Activated naive CD4-positive, alpha-beta T cell (primary cell): ENCODE results near the gene UBE3A.

ENCODE experiments used
- DNase-seq, 4 experiments: peaks; one replicate each; lab custom pipeline; 2025; lab: John Stamatoyannopoulos, UW

The UBE3A gene

GRCh38 chr15:25402342-25402741 is 36.5 kb downstream of the UBE3A start:
- no peak for DNase-seq

- no peak for DNase-seq
Measured at GRCh38 chr15:25401501-25401900, 37.3 kb downstream of the UBE3A start.

- DNase-seq: no peak
Measured at GRCh38 chr15:25397100-25397499, 41.7 kb downstream of the UBE3A start.

GRCh38 chr15:25394898-25395297 is 43.9 kb downstream of the UBE3A start:
- no peak for DNase-seq

GRCh38 chr15:25392806-25393205 is 46.0 kb downstream of the UBE3A start:
- DNase-seq: no peak

GRCh38 chr15:25391971-25392721 is 46.7 kb downstream of the UBE3A start:
- DNase-seq: no peak

GRCh38 chr15:25385986-25386385 is 52.8 kb downstream of the UBE3A start:
- DNase-seq: no peak

GRCh38 chr15:25381579-25381978 is 57.2 kb downstream of the UBE3A start:
- no peak for DNase-seq

GRCh38 chr15:25378501-25378901 is 60.3 kb downstream of the UBE3A start:
- no peak for DNase-seq

GRCh38 chr15:25375557-25375956 is 63.3 kb downstream of the UBE3A start:
- no peak for DNase-seq

- no peak for DNase-seq
Measured at GRCh38 chr15:25374143-25374542, 64.7 kb downstream of the UBE3A start.

GRCh38 chr15:25372298-25372697 is 66.5 kb downstream of the UBE3A start:
- DNase-seq: no peak

GRCh38 chr15:25368850-25369249 is 70.0 kb downstream of the UBE3A start:
- no peak for DNase-seq

GRCh38 chr15:25366058-25366457 is 72.8 kb downstream of the UBE3A start:
- no peak for DNase-seq

- DNase-seq: no peak
Measured at GRCh38 chr15:25362545-25362944, 76.3 kb downstream of the UBE3A start.

- no peak for DNase-seq
Measured at GRCh38 chr15:25347707-25348106, 91.1 kb downstream of the UBE3A start.

- no peak for DNase-seq
Measured at GRCh38 chr15:25346371-25346770, 92.5 kb downstream of the UBE3A start.

GRCh38 chr15:25345943-25346342 is 92.9 kb downstream of the UBE3A start:
- DNase-seq: no peak

- DNase-seq: no peak
Measured at GRCh38 chr15:25342629-25343028, 96.2 kb downstream of the UBE3A start.

GRCh38 chr15:25339431-25339830 is 99.4 kb downstream of the UBE3A start:
- no peak for DNase-seq

- DNase-seq: no peak
Measured at GRCh38 chr15:25335279-25335678, 103.5 kb downstream of the UBE3A start.

GRCh38 chr15:25333049-25333448 is 105.8 kb downstream of the UBE3A start:
- DNase-seq: no peak

- DNase-seq: no peak
Measured at GRCh38 chr15:25332306-25332705, 106.5 kb downstream of the UBE3A start.

GRCh38 chr15:25331860-25332259 is 107.0 kb downstream of the UBE3A start:
- DNase-seq: no peak
